Fibroblast of lung (primary cell): ENCODE measurements around the gene IL2RA. TPM values are rescaled to one million over a fixed set of nuclear protein-coding genes. Genes with fewer than 3 reads are reported as not detected.

ENCODE experiments used
- DNase-seq, 2 donors: peaks; one replicate each; pipeline versions ENCODE4 v3.0.0 to v3.0.0-alpha.2; 2010; ENCODE audit warnings: low read depth in 2 of 2
- H2AFZ ChIP-seq: 2 replicates; pipeline ENCODE4 v1.5.1; 2012; ENCODE audit warnings: low read length, control low read depth, inconsistent platforms
- H3K27ac ChIP-seq: 2 replicates; pipeline ENCODE4 v1.5.1; 2011; ENCODE audit warnings: low read length, control low read depth; ENCODE audit not compliant: insufficient read depth
- H3K27me3 ChIP-seq: 2 replicates; pipeline ENCODE4 v1.5.1; 2011; ENCODE audit warnings: mild to moderate bottlenecking, low read length; ENCODE audit not compliant: control insufficient read depth, insufficient read depth
- H3K36me3 ChIP-seq: 2 replicates; pipeline ENCODE4 v1.5.1; 2011; ENCODE audit warnings: low read length; ENCODE audit not compliant: control insufficient read depth, insufficient read depth
- H3K4me1 ChIP-seq: 2 replicates; pipeline ENCODE4 v1.5.1; 2011; ENCODE audit warnings: low read length; ENCODE audit not compliant: control insufficient read depth, insufficient read depth; ENCODE audit errors: extremely low read depth
- H3K4me2 ChIP-seq: 2 replicates; pipeline ENCODE4 v1.5.1; 2011; ENCODE audit warnings: low read length, control low read depth; ENCODE audit not compliant: insufficient read depth; ENCODE audit errors: extremely low read depth
- H3K4me3 ChIP-seq, 4 experiments: fragments of 200-600 bp in 1 of 4; sonication (generic) in 1 of 4; replicated peaks in 1 of 4; 2 replicates each; pipeline ENCODE4 v1.5.1; 2011 to 2016; ENCODE audit warnings: low read length in 4 of 4, low read depth in 3 of 4, mild to moderate bottlenecking in 3 of 4, control low read depth in 2 of 4, inconsistent platforms in 1 of 4, mixed read lengths in 1 of 4; ENCODE audit not compliant: insufficient read depth in 1 of 4; ENCODE audit errors: control extremely low read depth in 1 of 4
- H3K79me2 ChIP-seq: 2 replicates; pipeline ENCODE4 v1.5.1; 2012; ENCODE audit warnings: mild to moderate bottlenecking, low read length, inconsistent platforms; ENCODE audit not compliant: control insufficient read depth, insufficient read depth
- H3K9ac ChIP-seq: 2 replicates; pipeline ENCODE4 v1.5.1; 2011; ENCODE audit warnings: mild to moderate bottlenecking, low read length, control low read depth; ENCODE audit not compliant: insufficient read depth
- H3K9me3 ChIP-seq: 2 replicates; pipeline ENCODE4 v1.5.1; 2012; ENCODE audit warnings: low read depth, low read length; ENCODE audit not compliant: control insufficient read depth, insufficient read depth
- H4K20me1 ChIP-seq: 2 replicates; pipeline ENCODE4 v1.5.1; 2011; ENCODE audit warnings: low read length; ENCODE audit not compliant: control insufficient read depth, insufficient read depth; ENCODE audit errors: extremely low read depth
- EZH2 ChIP-seq: IDR thresholded peaks from 2 replicates; pipeline ENCODE4 v1.5.1; 2012; ENCODE audit warnings: low read length, control low read depth, mild to moderate bottlenecking; ENCODE audit errors: missing control alignments
- polyA plus RNA-seq, 2 donors: library from polyadenylated mRNA; depleted of rRNA in 1 of 2; stranded (reverse) in 1 of 2; unstranded in 1 of 2; fragments of >200 nt; gene quantifications; 2 replicates each; pipeline ENCODE4 v1.2.1, GENCODE V29; 2011 to 2012; ENCODE audit warnings: missing spikeins in 1 of 2
- total RNA-seq: library from RNA; depleted of rRNA; stranded (reverse); fragments of >200 nt; gene quantifications from 2 replicates; pipeline ENCODE4 v1.2.1, GENCODE V29; 2014
- TF ChIP-seq, protein P1 (sequence below), 2 donors: IDR thresholded peaks in 1 of 2; conservative IDR thresholded peaks in 1 of 2; 1 replicate in 1 of 2; 2 replicates in 1 of 2; pipeline ENCODE4 v1.5.1; 2011 to 2012; ENCODE audit warnings: low read length in 2 of 2, control low read depth in 1 of 2, inconsistent platforms in 1 of 2, low read depth in 1 of 2, mild to moderate bottlenecking in 1 of 2

IL2RA gene
- total and polyA plus RNA-seq, 2 donors (not counting 1 experiment from before 2014, with no cell fraction given), result not detected

- H3K4me2 ChIP-seq, result no peak overlapping the region
- no peak overlapping the region for H2AFZ ChIP-seq
- no peaks in the 10 kb centered on the region for H3K4me1 ChIP-seq
- no peak overlapping the region for H3K27ac ChIP-seq
- DNase-seq, result no peak
- no peak overlapping the region for H3K4me3 ChIP-seq
- H3K79me2 ChIP-seq, result peaks cover 45% of the 10 kb centered on the region
- H4K20me1 ChIP-seq, result no peaks in the 10 kb centered on the region
- H3K9me3 ChIP-seq, result no peaks in the 10 kb centered on the region
- peaks cover 7% of the 10 kb centered on the region for H3K36me3 ChIP-seq
- H3K9ac ChIP-seq, result no peak overlapping the region
- TF ChIP-seq, protein P1, sequence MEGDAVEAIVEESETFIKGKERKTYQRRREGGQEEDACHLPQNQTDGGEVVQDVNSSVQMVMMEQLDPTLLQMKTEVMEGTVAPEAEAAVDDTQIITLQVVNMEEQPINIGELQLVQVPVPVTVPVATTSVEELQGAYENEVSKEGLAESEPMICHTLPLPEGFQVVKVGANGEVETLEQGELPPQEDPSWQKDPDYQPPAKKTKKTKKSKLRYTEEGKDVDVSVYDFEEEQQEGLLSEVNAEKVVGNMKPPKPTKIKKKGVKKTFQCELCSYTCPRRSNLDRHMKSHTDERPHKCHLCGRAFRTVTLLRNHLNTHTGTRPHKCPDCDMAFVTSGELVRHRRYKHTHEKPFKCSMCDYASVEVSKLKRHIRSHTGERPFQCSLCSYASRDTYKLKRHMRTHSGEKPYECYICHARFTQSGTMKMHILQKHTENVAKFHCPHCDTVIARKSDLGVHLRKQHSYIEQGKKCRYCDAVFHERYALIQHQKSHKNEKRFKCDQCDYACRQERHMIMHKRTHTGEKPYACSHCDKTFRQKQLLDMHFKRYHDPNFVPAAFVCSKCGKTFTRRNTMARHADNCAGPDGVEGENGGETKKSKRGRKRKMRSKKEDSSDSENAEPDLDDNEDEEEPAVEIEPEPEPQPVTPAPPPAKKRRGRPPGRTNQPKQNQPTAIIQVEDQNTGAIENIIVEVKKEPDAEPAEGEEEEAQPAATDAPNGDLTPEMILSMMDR (conservative IDR thresholded peaks at IDR 0.05 in 1 of 2, IDR thresholded peaks at IDR 0.05 in 1 of 2; ENCODE audit: low read depth in 1 of 2, low read length in 2 of 2), result no peak
- TF ChIP-seq EZH2, result no peak
- H3K27me3 ChIP-seq, result no peaks in the 10 kb centered on the region
These were observed 38.2 kb upstream of the IL2RA start for GRCh38 chr10:6100370-6100769.

DNA sequence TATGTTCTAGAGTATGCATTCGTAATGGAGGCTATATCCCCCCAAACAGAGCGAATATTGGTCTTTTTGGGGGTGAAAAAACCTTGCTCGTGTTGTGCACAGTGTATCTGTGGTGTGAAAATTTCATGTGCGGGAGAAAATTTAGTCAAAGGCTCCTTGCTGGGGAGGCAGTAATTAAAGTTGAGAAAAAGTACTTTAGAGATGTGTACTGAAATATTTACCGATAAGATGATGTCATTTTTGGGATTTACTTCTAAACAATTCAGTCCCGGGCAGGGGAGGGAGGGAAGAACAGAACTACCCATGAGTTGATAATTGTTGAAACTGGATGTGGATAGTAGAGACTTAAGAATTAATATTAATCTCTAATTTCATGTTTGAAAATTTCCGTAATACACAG lies 36.0 kb upstream of the IL2RA start:
- Histone ChIP-seq H4K20me1 (no peaks in the 10 kb centered on the region), H2AFZ (no peak overlapping the region), H3K4me2 (no peak overlapping the region), H3K4me1 (no peaks in the 10 kb centered on the region), H3K9me3 (no peaks in the 10 kb centered on the region), H3K27me3 (no peaks in the 10 kb centered on the region), H3K9ac (no peak overlapping the region), H3K79me2 (peaks cover 63% of the 10 kb centered on the region), H3K4me3 (no peak overlapping the region), H3K36me3 (peaks cover 7% of the 10 kb centered on the region), H3K27ac (no peak overlapping the region)
- no peak for DNase-seq
- TF ChIP-seq, protein P1 (conservative IDR thresholded peaks at IDR 0.05 in 1 of 2, IDR thresholded peaks at IDR 0.05 in 1 of 2; ENCODE audit: low read depth in 1 of 2, low read length in 2 of 2), result no peak
- no peak for TF ChIP-seq EZH2

DNA sequence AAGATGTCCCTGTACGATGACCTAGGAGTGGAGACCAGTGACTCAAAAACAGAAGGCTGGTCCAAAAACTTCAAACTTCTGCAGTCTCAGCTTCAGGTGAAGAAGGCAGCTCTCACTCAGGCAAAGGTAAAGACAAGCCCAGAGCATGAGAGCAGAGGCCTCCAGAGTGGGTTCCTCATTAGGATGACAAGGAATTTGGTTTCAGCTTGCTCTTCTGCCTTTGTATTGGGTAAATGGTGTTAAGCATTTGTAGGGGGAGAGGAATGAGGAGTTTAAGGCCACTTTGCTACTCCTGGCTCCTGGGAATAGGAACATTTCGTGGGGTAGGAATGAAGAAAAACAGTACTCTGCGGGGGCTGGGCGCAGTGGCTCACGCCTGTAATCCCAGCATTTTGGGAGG lies 34.9 kb upstream of the IL2RA start:
- Histone ChIP-seq H3K4me2 (no peak overlapping the region), H3K4me1 (no peaks in the 10 kb centered on the region), H3K36me3 (peaks cover 4% of the 10 kb centered on the region), H2AFZ (no peak overlapping the region), H4K20me1 (no peaks in the 10 kb centered on the region), H3K9me3 (no peaks in the 10 kb centered on the region), H3K9ac (no peak overlapping the region), H3K27me3 (no peaks in the 10 kb centered on the region), H3K27ac (no peak overlapping the region), H3K4me3 (no peak overlapping the region), H3K79me2 (peaks cover 73% of the 10 kb centered on the region)
- TF ChIP-seq, protein P1 (conservative IDR thresholded peaks at IDR 0.05 in 1 of 2, IDR thresholded peaks at IDR 0.05 in 1 of 2; ENCODE audit: low read depth in 1 of 2, low read length in 2 of 2), result no peak
- TF ChIP-seq EZH2, result no peak
- no peak for DNase-seq
